ENCODE data around the gene IARS2. TPM values are rescaled to one million over a fixed set of nuclear protein-coding genes. Genes with fewer than 3 reads are reported as not detected.

The IARS2 gene
- total RNA-seq, 1 experiment from 2014 or later: 72.9 TPM

DNA sequence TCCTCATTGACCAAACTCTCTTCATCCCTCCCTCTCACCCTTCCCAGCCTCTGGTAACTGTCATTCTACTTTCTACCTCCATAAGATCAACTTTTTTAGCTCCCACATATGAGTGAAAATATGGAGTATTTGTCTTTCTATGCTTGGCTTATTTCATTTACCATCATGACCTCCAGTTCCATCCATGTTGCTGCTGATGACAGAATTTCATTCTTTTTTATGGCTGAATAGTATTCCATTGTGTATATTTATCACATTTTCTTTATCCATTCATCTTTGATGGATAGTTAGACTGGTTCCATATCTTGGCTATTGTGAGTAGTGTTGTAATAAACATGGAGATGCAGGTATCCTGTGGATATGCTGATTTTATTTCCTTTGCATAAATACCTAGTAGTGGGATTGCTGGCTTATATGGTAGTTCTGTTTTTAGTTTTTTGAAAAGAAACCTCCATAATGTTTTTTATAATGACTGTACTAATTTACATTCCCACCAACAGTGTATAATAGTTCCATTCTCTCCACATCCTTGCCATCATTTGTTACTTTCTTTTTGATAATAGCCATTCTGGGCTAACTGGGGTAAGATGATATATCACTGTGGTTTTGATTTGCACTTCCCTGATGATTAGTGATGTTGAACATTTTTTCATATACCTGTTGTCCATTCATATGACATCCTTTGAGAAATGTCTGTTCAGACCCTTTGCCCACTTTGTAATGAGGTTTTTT, 35.7 kb downstream of the IARS2 start:
- Mint-ChIP-seq H3K36me3 (ENCODE audit: insufficient read depth in 1 of 3, low read depth in 3 of 3) (peaks cover 13 to 57% (median 55%) of the 10 kb centered on the region in 3 experiments; a peak in 6 of 7 replicates), H3K27ac (no peak overlapping the region), H3K9me3 (no peaks in the 10 kb centered on the region), H3K4me3 (no peak overlapping the region), H3K4me1 (no peaks in the 10 kb centered on the region), H3K27me3 (ENCODE audit: low read depth) (no peaks in the 10 kb centered on the region)
- H4K5ac ChIP-seq (ENCODE audit: insufficient read length, low read depth, low read length): no peak overlapping the region
- no peak overlapping the region for H2AK5ac ChIP-seq (ENCODE audit: insufficient read length, low read length)
- TF ChIP-seq, protein P1, sequence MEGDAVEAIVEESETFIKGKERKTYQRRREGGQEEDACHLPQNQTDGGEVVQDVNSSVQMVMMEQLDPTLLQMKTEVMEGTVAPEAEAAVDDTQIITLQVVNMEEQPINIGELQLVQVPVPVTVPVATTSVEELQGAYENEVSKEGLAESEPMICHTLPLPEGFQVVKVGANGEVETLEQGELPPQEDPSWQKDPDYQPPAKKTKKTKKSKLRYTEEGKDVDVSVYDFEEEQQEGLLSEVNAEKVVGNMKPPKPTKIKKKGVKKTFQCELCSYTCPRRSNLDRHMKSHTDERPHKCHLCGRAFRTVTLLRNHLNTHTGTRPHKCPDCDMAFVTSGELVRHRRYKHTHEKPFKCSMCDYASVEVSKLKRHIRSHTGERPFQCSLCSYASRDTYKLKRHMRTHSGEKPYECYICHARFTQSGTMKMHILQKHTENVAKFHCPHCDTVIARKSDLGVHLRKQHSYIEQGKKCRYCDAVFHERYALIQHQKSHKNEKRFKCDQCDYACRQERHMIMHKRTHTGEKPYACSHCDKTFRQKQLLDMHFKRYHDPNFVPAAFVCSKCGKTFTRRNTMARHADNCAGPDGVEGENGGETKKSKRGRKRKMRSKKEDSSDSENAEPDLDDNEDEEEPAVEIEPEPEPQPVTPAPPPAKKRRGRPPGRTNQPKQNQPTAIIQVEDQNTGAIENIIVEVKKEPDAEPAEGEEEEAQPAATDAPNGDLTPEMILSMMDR (conservative IDR thresholded peaks at IDR 0.05): no peak
- no peak overlapping the region for H2BK5ac ChIP-seq (ENCODE audit: insufficient read length, low read length)
- no peak overlapping the region for H4K8ac ChIP-seq (replicated peaks; ENCODE audit: insufficient read length, low read depth, low read length)
- H3K23ac ChIP-seq (ENCODE audit: insufficient read length, low read depth, low read length): no peak overlapping the region
- no peaks in the 10 kb centered on the region for H3K79me2 ChIP-seq (ENCODE audit: insufficient read depth, low read length)
- H3K4me1 ChIP-seq (ENCODE audit: insufficient read depth, low read length): no peaks in the 10 kb centered on the region
- H3K4ac ChIP-seq (ENCODE audit: low read depth, low read length): no peak overlapping the region
- no peak overlapping the region for H2BK120ac ChIP-seq (ENCODE audit: low read depth, low read length, poor library complexity, severe bottlenecking)
- DNase-seq: no peak
- H4K20me1 ChIP-seq (ENCODE audit: control insufficient read depth, insufficient read depth, insufficient read length): no peaks in the 10 kb centered on the region
- no peaks in the 10 kb centered on the region for H3K9me3 ChIP-seq (ENCODE audit: control insufficient read depth, low read depth, low read length)
- H3K4me2 ChIP-seq (ENCODE audit: insufficient read depth, insufficient read length, low read length): no peak overlapping the region
- H2BK12ac ChIP-seq (ENCODE audit: insufficient read length, low read depth, low read length): no peak overlapping the region
- no peak overlapping the region for H3K9ac ChIP-seq (ENCODE audit: extremely low read depth, insufficient read length, low read length)
- H4K91ac ChIP-seq (ENCODE audit: insufficient read length, low read depth, low read length): no peak overlapping the region
- H2BK20ac ChIP-seq (ENCODE audit: low read depth, low read length, poor library complexity, severe bottlenecking): no peak overlapping the region
- no peak overlapping the region for H3K56ac ChIP-seq (ENCODE audit: insufficient read length, low read depth, low read length)
- H3K18ac ChIP-seq (ENCODE audit: insufficient read length, low read depth, low read length): no peak overlapping the region
- no peak overlapping the region for H3K14ac ChIP-seq (ENCODE audit: insufficient read depth, low read length)
- H2AFZ ChIP-seq (ENCODE audit: low read length): no peak overlapping the region
- H2BK15ac ChIP-seq (ENCODE audit: low read depth, low read length): no peak overlapping the region
- no peaks in the 10 kb centered on the region for H3K27me3 ChIP-seq (ENCODE audit: insufficient read depth, low read length)
- no peak overlapping the region for H3K27ac ChIP-seq (ENCODE audit: insufficient read length, low read depth, low read length)
- H3T11ph ChIP-seq (ENCODE audit: low read length): no peak overlapping the region
- no peaks in the 10 kb centered on the region for H3K23me2 ChIP-seq (ENCODE audit: insufficient read length, low read depth, low read length, poor library complexity, severe bottlenecking)
- H3K79me1 ChIP-seq (ENCODE audit: insufficient read depth, low read depth, low read length, poor library complexity, severe bottlenecking): no peaks in the 10 kb centered on the region
